ENCODE data around the gene SNX19.
"Not testable (repeated sequence)": the region's sequence is repeated elsewhere in the genome, so short reads cannot be mapped to it uniquely, and the experiment has no call there.

SNX19 gene

DNA sequence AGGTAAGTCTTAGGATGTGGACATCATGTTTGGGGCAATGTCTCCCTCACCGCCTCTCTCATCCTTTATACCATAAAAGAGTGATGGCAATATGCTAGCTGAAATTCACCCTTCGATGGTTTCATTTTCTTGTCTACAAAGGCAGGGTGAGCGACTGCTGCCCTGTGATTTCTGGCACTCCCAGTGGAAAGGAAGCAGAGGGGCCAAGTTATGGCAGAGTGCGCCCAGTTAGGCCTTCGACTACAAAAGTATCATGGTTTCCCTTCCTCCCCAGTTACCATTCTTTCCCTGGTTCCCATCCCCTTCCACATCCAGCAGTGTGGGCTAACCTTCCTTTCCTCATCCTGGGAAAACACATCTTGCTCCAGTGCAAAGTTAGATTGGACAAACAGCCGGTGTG lies 43.8 kb downstream of the SNX19 start:
- DNase-seq: no peak

DNA sequence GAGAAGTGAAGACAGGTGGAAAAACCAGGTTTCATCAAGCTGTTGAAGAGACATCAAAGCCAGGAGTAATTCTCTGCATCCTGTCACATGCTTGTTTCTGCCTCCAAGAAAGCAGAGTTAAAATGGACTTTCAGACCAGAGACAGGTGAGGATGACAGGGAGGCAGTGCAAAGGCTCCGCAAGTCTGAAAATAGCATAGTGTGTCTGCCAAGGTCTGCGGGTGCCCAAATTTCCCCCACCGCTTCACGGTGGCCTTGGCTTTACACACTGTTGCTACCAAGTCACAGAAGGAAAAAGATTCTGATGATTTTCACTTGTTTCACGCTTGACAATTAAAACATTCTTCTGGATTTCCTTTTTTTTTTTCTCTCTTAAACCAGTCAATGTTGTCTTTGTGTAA lies 44.2 kb downstream of the SNX19 start:
- no peak for DNase-seq

DNA sequence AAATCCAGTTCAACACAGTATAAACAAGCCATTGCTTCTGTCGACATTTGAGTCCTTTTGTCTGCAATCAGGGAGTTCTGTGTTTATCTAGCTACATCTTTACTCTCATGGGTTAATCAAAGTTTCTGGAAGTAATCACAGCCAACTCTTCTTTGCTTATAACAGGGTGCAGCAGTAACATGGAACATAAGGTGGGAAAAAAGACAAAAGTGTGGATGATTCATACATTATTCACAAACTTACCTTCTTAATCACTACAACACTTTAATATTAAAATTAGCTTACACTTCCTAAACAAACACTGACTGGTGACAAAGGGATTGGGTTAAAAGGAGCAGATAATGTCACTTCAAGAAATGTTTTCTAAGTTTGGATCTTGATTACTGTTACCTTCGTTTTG lies 44.7 kb downstream of the SNX19 start:
- no peak for DNase-seq

DNA sequence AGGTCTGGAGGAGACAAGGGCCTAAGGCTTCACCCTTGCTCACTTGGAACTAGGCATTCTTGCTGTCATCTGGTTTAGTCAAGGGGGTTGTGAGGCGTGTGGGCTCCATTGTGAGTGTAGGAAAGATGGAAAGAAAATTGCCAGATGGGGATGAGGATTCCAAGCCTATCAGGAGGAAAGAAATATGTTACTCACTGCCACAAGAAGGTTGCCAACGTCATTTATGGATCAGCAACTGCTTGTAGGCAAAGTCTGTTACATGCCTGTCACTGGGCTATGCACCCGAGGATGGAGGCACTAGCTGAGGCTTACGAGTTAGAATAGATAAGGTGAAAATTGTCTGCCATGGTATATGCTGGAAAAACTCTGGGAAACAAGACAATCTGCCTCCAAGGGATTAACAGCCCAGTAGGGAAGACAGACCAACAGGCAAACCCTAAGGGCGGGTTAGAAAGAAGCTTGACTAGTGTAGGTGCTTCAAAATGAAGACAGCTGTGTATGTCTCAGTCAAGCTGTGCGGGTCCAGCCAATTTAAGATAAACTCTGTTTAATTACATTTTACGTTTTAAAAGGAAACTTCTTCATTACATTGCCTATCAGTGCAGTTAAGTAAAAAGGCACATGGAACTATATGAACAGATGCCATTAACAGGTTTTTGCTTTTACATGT lies 47.4 kb downstream of the SNX19 start:
- no peak for DNase-seq

DNA sequence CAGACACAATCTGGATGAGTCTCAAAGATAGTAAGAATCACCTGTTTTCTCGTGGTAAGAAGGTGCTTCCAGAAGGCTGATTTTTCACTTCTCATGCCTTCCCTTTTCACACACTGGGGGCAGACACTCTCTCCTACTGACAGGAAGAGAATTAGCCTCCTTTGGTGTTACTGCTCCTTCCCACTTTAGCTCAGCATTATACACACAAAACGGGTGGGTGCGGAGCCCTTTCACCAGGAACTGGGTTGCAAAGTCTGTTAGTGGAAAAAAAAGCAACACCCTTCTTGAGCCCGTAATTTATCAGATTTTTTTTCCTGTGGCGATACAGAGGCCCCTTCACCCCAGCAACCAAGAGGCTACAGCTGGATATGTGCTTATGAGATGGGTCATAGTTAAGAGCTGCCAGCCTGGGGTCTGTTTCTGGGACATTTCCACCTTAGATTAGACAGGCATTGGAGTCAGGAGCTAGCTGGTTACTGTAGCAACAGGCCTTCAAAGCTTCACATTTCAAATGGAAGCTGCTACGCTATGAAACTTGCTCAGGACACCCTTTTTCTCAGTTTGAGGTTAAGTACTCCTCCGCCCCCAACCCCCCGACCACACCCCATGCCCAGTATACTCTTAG lies 48.1 kb downstream of the SNX19 start:
- DNase-seq: no peak

DNA sequence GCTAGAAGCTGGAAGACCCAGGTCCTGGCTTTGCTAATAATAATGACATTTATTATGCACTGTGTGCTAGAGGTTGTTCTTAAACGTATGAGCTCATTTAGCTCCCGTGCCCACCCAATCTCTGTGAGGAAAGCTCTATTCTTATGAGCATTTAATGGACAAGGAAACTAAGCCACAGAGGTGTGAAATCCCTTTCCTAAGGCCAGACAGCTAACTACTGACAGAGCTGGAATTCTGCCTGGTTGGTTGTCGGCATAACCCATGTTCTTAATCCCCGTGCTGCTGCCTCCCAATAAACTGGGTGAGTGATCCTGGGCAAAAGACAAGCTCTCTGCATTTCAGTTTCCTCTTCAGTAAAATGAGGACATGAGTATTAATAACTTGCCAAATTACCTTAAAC lies 49.4 kb downstream of the SNX19 start:
- DNase-seq: no peak

DNA sequence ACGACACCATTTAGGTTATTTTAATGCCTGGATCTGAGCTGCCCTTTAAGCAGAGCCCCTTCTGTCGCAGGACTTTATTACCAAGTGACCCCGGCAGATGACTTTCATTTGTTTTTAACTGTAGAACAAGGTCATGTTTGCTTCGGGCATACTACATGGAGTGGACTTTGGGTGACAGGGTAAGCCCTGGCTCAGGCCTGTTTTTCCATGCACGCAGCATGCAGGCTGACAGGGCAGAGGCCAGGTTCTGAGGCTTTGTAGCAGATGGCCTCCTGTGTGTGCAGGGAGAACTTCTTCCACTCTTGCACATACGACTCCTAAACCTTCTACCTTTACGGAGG lies 50.5 kb downstream of the SNX19 start:
- DNase-seq: no peak

DNA sequence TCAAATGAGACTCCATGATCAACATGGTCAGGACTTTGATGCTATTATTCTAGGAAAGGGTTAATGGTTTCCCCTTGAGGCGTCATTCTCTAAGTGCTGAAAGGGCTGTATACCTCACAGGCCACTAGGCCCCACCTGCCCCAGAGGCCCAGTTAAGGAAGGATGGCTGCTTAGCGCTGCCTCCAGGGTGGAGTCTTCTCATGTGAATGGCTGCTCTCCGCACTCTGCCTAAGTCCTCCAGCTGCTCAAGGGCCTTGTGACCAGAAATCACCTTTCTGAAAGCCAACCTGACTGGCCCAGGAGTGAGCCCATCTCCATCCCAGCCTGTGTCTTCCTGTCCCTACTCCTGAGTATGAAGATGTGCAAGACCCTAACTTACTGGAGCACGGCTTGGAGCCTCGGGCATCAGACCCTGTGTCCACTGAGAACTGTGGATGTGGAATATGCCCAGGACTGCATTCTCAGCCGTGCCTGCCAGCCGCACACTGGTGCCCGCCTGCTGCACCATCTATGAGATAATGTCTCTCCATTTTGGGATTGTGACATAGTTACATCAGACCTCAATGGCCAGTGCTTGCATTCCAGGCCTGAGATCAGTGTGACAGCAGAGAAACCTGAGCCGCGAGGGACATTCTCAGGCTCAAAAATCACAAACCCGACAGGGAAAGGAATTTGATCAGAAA lies 51.0 kb downstream of the SNX19 start:
- DNase-seq: no peak

DNA sequence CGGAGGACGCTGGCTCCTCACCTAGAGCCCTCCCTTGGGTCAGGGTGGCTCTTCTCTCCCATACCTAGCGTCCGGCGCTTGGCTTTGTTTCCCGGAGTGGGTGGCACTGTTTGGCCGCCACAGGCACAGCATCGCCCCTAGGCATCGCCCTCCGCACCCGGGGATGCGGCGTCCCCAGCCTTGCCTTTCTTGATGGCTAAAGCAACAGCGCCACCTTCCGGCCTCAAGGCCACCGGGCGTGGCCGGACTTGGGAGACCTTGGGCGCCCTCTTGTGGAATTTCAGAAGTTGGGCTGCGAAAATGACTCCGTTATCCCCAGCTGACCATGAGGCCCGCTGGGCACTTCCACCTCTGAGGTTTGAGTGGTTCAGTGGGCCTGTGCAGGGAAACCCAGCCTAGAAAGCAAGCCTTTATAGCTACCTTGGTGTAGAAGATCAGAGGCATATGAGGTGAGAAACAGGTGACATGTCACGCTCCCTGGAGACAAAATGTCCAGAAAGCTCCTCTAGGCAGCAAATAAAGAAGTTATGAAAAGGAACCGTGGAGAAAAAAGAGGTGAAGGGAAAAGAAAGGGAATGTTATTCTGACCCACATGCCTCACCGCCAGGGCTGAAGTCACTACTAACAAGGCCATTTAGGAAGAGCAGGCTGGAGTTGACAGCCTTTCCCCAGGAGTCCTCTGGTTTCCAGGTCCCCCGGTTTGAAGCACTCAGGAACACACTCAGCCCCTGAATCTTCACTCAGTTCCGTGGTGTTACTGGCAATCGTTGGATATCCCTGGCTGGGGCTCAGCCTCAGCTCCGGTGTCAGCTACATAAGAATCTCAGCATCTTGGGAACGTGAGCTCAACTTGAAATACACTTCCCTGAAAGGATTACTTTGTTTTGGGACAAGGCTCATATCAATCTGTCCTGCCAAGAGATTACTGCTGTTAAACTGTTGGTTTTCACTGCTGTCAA lies 54.1 kb downstream of the SNX19 start:
- peak; percentile 74 for DNase-seq

DNA sequence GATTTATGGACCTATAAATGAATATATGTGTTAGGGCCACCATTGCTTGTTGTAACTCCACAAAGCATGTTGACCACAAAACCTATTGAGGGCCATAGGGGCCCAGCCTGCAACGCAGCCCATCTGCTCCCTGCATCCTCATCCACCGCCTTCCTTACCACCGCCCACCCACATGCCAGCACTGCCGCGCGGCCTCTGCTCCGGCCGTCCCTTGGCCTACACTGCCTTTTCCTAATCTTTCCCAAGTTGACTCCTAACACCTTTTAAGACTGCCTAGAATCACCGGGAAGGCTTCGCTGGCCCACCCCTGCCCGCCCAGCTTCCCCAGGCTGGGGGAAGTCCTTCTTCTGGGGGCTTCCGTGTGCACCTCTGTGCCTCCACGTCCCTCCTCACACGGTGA lies 55.0 kb downstream of the SNX19 start:
- no peak for DNase-seq

DNA sequence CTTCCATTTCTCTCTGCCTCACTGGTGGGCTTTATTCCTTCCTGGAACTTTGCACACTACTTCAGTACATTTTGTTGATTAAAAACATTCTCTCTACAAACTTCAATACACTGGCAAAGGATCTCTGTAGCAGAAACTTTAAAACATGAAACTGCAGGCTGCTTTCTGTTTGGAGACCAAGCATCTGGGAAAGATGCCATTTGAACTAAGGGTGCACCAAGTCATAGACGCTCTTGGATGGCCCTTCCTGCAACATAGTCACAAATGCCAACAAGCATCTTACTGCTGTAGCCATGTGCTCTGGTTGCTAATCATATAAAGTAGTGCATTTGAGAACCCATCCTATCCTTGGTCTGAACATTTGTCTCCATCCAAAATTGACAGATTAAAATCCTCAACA lies 56.4 kb downstream of the SNX19 start:
- no peak for DNase-seq

DNA sequence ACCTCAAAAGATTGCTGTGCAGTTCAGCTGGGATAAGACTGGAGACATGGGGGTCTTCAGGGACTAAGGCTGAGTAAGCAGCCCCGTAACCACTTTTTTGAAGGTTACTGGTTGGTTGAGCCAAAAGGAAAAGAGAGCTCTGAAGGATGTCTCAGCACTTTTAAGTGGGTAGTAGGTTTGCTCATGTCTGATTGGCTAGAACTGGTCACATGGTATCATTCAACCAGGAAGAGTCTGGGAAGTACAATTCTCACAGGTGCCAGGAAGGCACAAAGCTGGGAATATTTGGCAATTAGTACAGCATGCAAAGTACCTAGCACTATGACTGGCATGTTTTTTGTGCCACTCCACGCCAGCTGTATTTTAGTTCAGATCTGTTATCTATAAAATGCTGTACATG lies 58.1 kb downstream of the SNX19 start:
- DNase-seq: no peak

DNA sequence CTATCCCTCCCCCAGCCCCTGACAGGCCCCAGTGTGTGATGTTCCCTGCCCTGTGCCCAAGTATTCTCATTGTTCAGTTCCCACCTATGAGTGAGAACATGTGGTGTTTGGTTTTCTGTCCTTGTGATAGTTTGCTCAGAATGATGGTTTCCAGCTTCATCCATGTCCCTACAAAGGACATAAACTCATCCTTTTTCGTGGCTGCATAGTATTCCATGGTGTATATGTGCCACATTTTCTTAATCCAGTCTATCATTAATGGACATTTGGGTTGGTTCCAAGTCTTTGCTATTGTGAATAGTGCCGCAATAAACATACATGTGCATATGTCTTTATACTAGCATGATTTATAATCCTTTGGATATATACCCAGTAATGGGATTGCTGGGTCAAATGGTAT lies 60.6 kb downstream of the SNX19 start:
- DNase-seq: not testable (repeated sequence)

DNA sequence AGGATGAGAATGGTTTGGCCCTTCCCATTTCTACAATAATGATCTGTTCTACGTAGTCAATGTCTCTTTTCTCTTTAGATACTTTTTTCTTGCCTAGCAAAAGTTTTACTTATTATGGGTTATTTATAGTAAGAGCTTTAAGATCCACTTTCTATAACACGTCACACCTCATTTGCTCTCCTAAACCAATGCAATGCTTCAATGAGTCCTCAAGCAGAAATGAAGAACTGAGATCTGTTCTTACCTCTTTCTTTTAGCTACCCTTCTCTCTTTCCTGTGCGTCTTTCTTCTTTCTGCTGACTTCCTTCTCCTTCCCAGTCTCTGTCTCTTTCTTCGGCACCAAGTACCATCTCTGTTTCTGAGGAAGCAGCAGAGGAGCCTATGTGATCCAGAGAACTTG lies 61.8 kb downstream of the SNX19 start:
- no peak for DNase-seq

DNA sequence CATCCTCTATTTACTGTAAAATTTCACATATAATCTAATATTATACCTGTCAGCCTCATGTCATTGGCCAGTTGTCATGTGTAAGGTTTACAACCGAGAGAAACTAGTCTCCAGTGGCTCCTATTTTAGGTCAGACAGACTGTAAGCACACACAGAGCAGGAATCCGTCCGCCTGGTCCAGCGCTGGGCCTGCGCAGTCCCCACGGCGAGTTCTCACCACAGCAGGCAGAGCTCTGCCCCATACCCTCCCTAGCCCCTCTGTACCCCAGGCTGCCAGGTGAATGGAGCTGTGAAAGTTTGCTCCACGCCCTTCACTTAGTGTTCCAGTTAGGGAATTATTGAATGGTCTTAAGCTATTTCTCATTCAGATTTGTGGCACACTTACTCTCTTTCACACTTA lies 63.7 kb downstream of the SNX19 start:
- DNase-seq: no peak

DNA sequence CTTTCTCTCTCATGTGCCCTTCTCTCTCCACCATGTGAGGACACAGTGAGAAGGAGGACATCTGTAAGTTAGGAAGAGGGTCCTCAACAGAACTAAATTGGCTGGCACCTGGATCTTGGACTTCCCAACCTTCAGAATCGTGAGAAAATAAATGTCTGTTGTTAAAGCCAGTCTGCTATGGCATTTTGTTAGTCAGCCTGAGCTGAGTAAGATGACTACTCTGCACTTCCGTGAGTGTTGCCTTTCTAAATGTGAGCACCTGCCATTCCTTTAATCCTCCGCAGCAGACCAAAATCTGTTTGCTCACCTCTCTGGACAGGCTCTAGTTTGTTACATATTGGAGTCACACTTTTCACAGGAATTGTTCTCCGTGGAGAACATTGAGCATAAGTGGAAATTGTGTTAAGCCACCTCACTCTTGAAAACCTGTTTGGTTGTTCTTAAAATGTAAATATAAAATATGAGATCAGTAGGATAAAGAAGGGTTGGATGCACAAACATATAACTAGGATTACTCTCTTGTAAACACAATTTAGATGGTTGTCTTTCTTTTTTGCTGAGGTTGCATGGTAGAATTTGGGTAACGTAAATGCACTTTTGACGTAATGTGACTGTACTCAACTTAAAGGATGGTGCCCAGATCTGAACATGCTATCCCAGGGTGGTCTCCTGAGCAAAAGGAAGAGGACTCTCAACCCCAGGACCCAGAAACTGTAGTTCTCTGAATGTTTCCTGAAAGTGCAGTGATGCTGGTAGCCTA lies 65.9 kb downstream of the SNX19 start:
- DNase-seq: no peak

DNA sequence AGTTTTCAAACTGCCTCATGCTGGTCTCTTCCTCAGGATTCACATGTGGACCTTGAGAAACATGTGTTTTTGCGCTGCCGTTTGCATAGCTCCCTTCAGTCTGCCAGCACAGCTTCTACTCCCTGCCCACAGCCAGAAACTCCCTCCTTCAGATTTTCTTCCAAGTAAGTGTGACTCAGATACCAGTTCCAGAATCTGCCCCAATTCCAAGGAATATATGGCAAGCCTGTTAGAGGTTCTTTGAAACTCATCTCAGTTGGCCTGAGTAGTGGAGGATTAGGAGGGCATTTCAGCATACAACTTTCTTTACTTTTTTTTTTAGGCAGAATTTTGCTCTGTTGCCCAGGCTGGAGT lies 67.1 kb downstream of the SNX19 start:
- no peak for DNase-seq

DNA sequence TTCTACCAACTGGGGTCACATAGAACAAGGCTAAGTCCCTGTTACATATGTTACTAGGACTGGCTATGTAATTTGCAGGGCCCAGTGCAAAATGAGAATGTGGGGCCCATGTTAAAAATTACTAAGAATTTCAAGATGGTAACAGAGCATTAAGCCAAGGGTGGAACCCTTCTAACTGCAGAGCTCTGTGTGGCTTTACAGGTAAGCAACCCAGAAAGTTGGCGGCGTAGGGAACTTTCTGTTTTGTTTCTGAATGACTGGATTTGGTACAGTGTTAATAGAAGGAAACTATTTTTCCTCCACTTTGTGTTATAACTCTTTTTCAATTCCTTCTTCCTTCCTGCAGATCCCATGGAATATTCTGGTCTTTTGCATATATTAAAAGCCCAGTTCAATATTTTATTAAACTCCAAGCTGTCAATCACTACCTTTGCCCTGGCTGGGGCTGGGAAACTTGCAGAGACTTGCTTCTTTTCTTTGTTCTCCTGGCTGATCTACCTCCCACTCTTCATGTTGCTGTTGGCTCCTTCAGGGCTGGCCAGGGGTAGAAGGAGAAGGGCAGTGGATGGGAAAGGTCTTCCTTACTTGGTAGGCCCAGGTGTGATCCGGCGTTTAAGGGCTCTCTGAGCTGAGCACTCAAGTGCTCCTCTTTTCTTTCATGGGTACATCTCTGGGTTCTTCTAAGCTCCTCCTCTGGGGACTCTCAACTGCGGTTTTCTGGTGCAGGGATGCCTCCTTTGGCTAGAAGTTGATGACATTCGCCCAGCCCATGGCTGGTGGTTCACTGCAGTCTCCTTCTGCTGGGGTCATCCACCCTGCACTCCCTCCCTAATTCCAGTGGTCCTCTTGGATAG lies 67.7 kb downstream of the SNX19 start:
- DNase-seq: no peak

DNA sequence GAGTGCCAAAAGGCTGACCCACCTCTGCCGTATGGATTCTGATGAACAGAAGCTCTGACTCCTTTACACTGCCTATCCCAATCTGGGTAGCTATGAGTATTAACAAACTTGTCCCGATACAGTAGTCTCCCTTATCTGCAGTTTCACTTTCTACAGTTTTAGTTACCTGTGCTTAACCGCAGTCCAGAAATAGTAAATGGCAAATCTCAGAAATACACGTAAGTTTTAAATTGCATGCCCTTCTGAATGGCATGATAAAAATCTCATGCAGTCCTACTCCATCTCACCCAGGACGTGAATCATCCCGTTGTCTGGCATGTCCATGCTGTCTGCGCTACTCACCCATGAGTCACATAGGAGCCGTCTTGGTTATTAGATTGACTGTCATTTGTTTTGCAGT lies 68.8 kb downstream of the SNX19 start:
- peak; percentile 38 for DNase-seq

DNA sequence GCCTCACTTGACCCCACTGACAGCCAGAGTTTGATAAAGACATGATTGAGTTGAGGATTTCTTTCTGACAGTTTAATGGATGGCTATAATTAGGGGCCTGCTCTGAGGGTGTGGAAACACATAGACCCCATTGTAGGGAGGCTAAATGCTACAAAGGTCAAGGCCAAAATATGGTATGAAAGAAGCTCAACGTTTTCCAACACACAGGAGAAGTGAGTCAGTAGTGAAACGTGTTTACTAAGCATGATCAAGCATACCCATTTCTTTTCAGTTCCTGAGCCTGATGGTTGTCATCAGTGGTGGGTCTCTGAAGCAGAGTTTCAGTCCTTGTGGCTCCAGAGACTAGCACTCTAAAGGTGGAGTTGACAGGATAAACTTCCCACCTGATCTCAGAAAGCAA lies 69.7 kb downstream of the SNX19 start:
- no peak for DNase-seq

DNA sequence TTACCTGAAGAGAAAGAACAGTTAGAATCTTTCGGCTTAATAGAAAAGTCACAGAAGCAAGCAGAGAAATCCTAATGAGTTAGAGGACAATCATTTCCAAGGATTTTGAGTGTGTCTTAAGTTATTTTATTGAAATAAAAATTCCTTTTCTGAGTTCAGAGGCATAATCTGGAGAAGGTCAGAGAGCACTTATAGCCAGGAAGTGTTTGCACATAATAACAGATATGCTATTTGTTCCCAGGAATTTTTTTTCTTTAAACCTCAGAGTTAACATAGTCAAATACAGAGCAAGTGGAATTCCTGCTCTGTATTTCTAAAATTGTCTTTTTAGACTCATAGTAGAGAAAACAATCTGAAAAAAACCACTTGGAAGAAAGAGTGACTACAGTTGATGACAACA lies 74.3 kb downstream of the SNX19 start:
- DNase-seq: no peak

DNA sequence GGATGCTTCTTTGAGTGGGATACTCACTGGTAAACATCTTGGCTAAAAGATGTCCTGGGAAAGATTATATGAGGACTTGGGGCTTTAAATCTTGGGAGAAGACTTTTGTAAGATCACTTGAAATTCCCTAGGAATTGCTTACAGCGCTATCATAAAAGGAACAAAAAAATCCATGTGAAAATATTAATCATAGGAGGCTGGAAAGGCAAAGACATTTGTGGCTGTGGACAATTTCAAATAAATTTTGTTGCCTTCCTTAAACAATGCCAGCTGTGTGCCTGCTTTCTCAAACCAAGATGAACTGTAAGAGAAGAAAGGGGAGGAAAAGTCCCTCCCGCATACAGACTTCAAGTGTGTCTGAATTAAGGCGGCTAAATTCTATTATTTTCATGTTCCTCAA lies 75.6 kb downstream of the SNX19 start:
- no peak for DNase-seq

All from 8988T (cell line).